Measurements from ENCODE around the gene FN3K. TPM values are rescaled to one million over a fixed set of nuclear protein-coding genes. Genes with fewer than 3 reads are reported as not detected.

The FN3K gene
- total and polyA plus RNA-seq, 2 of the 13 experiments (the other 11 are each of a cell fraction or from before 2014, with no cell fraction given): 3.5 to 12.2 TPM

DNA sequence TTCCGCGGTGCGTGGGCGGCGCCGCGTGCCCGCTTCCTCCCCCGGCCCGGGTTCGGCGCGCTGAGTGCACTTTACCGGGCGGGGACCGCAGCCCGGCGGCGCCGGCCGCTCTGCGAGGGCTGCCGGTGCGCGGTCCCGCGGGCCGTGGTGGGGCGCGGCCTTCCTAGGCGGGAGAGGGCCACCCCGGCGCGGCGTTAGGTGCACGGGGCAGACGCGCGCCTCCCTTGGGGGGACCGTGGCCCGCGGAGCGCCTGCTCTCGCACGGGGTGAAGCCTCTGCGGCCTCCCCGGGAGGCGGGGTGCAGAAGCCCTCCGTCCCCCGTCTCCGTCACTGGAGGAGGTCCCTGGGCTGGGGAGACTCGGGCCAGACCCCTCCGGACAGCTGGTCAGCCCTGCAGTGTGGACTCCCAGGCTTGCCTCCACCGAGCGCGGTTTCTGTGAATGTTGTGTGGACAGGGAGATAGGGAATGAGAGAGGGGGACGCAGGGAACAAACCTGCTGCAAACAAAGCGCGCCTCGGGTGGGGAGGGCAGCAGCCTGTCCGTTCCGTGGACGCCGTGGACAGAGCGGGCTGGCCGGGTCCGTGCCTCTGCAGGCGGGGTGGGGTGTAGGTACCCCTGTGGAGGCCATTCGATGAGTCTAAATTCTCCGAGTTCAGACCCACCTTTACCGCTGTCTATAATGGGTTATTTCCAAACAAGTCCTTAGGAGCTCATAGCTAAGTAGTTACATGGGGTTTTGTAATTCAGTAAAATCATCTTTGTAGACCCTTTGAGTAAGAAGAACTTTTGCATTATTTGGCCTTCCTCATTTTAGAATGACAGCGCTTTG is 17.2 kb downstream of the FN3K start (continued):
- TF ChIP-seq, protein P1, sequence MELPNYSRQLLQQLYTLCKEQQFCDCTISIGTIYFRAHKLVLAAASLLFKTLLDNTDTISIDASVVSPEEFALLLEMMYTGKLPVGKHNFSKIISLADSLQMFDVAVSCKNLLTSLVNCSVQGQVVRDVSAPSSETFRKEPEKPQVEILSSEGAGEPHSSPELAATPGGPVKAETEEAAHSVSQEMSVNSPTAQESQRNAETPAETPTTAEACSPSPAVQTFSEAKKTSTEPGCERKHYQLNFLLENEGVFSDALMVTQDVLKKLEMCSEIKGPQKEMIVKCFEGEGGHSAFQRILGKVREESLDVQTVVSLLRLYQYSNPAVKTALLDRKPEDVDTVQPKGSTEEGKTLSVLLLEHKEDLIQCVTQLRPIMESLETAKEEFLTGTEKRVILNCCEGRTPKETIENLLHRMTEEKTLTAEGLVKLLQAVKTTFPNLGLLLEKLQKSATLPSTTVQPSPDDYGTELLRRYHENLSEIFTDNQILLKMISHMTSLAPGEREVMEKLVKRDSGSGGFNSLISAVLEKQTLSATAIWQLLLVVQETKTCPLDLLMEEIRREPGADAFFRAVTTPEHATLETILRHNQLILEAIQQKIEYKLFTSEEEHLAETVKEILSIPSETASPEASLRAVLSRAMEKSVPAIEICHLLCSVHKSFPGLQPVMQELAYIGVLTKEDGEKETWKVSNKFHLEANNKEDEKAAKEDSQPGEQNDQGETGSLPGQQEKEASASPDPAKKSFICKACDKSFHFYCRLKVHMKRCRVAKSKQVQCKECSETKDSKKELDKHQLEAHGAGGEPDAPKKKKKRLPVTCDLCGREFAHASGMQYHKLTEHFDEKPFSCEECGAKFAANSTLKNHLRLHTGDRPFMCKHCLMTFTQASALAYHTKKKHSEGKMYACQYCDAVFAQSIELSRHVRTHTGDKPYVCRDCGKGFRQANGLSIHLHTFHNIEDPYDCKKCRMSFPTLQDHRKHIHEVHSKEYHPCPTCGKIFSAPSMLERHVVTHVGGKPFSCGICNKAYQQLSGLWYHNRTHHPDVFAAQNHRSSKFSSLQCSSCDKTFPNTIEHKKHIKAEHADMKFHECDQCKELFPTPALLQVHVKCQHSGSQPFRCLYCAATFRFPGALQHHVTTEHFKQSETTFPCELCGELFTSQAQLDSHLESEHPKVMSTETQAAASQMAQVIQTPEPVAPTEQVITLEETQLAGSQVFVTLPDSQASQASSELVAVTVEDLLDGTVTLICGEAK (IDR thresholded peaks at IDR 0.05): no peak
- TF ChIP-seq, protein P1 (CRISPR knock-in tag; IDR thresholded peaks at IDR 0.05): no peak
- TF ChIP-seq, protein P2, sequence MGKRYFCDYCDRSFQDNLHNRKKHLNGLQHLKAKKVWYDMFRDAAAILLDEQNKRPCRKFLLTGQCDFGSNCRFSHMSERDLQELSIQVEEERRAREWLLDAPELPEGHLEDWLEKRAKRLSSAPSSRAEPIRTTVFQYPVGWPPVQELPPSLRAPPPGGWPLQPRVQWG (CRISPR knock-in tag; IDR thresholded peaks at IDR 0.05; ENCODE audit: borderline replicate concordance, low read depth): no peak
- TF ChIP-seq, protein P3, sequence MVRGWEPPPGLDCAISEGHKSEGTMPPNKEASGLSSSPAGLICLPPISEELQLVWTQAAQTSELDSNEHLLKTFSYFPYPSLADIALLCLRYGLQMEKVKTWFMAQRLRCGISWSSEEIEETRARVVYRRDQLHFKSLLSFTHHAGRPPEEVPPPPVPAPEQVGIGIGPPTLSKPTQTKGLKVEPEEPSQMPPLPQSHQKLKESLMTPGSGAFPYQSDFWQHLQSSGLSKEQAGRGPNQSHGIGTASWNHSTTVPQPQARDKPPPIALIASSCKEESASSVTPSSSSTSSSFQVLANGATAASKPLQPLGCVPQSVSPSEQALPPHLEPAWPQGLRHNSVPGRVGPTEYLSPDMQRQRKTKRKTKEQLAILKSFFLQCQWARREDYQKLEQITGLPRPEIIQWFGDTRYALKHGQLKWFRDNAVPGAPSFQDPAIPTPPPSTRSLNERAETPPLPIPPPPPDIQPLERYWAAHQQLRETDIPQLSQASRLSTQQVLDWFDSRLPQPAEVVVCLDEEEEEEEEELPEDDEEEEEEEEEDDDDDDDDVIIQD (CRISPR knock-in tag; IDR thresholded peaks at IDR 0.05; ENCODE audit: low read depth): no peak
- TF ChIP-seq MATR3 (CRISPR knock-in tag; IDR thresholded peaks at IDR 0.05) (no peak), MEIS2 (CRISPR knock-in tag; IDR thresholded peaks at IDR 0.05) (no peak)
- TF ChIP-seq, protein P4, sequence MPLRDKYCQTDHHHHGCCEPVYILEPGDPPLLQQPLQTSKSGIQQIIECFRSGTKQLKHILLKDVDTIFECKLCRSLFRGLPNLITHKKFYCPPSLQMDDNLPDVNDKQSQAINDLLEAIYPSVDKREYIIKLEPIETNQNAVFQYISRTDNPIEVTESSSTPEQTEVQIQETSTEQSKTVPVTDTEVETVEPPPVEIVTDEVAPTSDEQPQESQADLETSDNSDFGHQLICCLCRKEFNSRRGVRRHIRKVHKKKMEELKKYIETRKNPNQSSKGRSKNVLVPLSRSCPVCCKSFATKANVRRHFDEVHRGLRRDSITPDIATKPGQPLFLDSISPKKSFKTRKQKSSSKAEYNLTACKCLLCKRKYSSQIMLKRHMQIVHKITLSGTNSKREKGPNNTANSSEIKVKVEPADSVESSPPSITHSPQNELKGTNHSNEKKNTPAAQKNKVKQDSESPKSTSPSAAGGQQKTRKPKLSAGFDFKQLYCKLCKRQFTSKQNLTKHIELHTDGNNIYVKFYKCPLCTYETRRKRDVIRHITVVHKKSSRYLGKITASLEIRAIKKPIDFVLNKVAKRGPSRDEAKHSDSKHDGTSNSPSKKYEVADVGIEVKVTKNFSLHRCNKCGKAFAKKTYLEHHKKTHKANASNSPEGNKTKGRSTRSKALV (CRISPR knock-in tag; IDR thresholded peaks at IDR 0.05): 0 out of 2 replicates have a peak, but pooled peaks have one; percentile 46
- TF ChIP-seq, protein P5, sequence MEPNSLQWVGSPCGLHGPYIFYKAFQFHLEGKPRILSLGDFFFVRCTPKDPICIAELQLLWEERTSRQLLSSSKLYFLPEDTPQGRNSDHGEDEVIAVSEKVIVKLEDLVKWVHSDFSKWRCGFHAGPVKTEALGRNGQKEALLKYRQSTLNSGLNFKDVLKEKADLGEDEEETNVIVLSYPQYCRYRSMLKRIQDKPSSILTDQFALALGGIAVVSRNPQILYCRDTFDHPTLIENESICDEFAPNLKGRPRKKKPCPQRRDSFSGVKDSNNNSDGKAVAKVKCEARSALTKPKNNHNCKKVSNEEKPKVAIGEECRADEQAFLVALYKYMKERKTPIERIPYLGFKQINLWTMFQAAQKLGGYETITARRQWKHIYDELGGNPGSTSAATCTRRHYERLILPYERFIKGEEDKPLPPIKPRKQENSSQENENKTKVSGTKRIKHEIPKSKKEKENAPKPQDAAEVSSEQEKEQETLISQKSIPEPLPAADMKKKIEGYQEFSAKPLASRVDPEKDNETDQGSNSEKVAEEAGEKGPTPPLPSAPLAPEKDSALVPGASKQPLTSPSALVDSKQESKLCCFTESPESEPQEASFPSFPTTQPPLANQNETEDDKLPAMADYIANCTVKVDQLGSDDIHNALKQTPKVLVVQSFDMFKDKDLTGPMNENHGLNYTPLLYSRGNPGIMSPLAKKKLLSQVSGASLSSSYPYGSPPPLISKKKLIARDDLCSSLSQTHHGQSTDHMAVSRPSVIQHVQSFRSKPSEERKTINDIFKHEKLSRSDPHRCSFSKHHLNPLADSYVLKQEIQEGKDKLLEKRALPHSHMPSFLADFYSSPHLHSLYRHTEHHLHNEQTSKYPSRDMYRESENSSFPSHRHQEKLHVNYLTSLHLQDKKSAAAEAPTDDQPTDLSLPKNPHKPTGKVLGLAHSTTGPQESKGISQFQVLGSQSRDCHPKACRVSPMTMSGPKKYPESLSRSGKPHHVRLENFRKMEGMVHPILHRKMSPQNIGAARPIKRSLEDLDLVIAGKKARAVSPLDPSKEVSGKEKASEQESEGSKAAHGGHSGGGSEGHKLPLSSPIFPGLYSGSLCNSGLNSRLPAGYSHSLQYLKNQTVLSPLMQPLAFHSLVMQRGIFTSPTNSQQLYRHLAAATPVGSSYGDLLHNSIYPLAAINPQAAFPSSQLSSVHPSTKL (CRISPR knock-in tag; IDR thresholded peaks at IDR 0.05): 0 out of 2 replicates have a peak, but pooled peaks have one; percentile 18
- TF ChIP-seq, protein P6, sequence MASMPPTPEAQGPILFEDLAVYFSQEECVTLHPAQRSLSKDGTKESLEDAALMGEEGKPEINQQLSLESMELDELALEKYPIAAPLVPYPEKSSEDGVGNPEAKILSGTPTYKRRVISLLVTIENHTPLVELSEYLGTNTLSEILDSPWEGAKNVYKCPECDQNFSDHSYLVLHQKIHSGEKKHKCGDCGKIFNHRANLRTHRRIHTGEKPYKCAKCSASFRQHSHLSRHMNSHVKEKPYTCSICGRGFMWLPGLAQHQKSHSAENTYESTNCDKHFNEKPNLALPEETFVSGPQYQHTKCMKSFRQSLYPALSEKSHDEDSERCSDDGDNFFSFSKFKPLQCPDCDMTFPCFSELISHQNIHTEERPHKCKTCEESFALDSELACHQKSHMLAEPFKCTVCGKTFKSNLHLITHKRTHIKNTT (CRISPR knock-in tag; IDR thresholded peaks at IDR 0.05): no peak
